Transverse colon (tissue), 4 donors: ENCODE measurements around the gene KRT72. TPM values are rescaled to one million over a fixed set of nuclear protein-coding genes. Genes with fewer than 3 reads are reported as not detected.

Source experiments
- DNase-seq: peaks from one replicate; pipeline ENCODE4 v3.0.0-alpha.2; 2019
- H3K27ac ChIP-seq, 4 donors: fragments of 200-600 bp; sonication (generic); 2 replicates each; pipeline ENCODE4 v1.5.1; 2016 to 2018; ENCODE audit warnings: inconsistent platforms in 4 of 4
- H3K27me3 ChIP-seq: fragments of 200-600 bp; sonication (generic); 2 replicates; pipeline ENCODE4 v1.5.1; 2017; ENCODE audit warnings: inconsistent platforms
- H3K36me3 ChIP-seq, 4 donors: fragments of 200-600 bp; sonication (generic); 2 replicates each; pipeline ENCODE4 v1.5.1; 2017 to 2019; ENCODE audit warnings: inconsistent platforms in 4 of 4
- H3K4me1 ChIP-seq, 4 donors: fragments of 200-600 bp; sonication (generic); 2 replicates each; pipeline ENCODE4 v1.5.1; 2017 to 2020; ENCODE audit warnings: inconsistent platforms in 4 of 4
- H3K4me3 ChIP-seq, 4 donors: fragments of 200-600 bp; sonication (generic); 1 replicate in 1 of 4; 2 replicates in 3 of 4; pipeline versions ENCODE4 v1.5.1 to v1.6.1; 2017 to 2019; ENCODE audit warnings: inconsistent platforms in 4 of 4
- H3K9me3 ChIP-seq, 2 donors: fragments of 200-600 bp; sonication (generic); 2 replicates each; pipeline ENCODE4 v1.5.1; 2017 to 2019; ENCODE audit warnings: inconsistent platforms in 2 of 2
- EP300 ChIP-seq: sonication (generic); formaldehyde crosslinking; IDR thresholded peaks from one replicate; pipeline ENCODE4 v1.6.1; 2017; ENCODE audit warnings: antibody characterized with exemption, low read depth
- POLR2A ChIP-seq: fragments of 450-650 bp; IDR thresholded peaks from one replicate; pipeline ENCODE4 v1.6.1; 2016; ENCODE audit warnings: antibody characterized with exemption, mild to moderate bottlenecking, moderate library complexity
- POLR2AphosphoS5 ChIP-seq, 3 donors: sonication (generic); formaldehyde crosslinking; IDR thresholded peaks; one replicate each; pipeline ENCODE4 v1.6.1; 2016; ENCODE audit warnings: antibody characterized with exemption in 3 of 3
- WGBS, 2 donors: methylation state at CpG; one replicate each; pipeline ENCODE4 v1.1.5; 2018; ENCODE audit warnings: low coverage in 1 of 2; 5-methylcytosine and 5-hydroxymethylcytosine counted together
- in situ Hi-C, 4 donors: fragments of 200-750 bp; cut with MboI; loops; one replicate each; pipeline versions ENCODE4 v1.15.0 to v1.15.1; 2017; ENCODE audit warnings: low sequenced_read_pairs in 3 of 4, low pct_ligation_motif_present in 1 of 4, low pct_unique_long_range_greater_than_20kb in 1 of 4
- intact Hi-C: fragments of 100-400 bp; cut with DNase I; formaldehyde crosslinking; loops from one replicate; pipeline ENCODE4 v1.15.1; 2023; ENCODE audit warnings: low total_unique reads
- total RNA-seq, 4 donors: library from RNA; depleted of rRNA; stranded (reverse); fragments of >200 nt; gene quantifications; one replicate each; pipeline ENCODE4 v1.1.0, GENCODE V29; 2016
- TF ChIP-seq, protein P1 (sequence below), 5 experiments: fragments of 200-600 bp in 3 of 5; fragments of 450-650 bp in 2 of 5; sonication (generic) in 3 of 5; IDR thresholded peaks; 1 replicate in 2 of 5; 2 replicates in 3 of 5; pipeline ENCODE4 v1.5.1; 2016 to 2017; ENCODE audit warnings: antibody characterized with exemption in 5 of 5, inconsistent platforms in 3 of 5, mild to moderate bottlenecking in 2 of 5, moderate library complexity in 1 of 5

The KRT72 gene
- total RNA-seq, 4 donors from 2014 or later, result not detected

GRCh38 chr12:52628841-52629240 lies 27.6 kb upstream of the KRT72 start:
- Histone ChIP-seq H3K4me1 (no peaks in the 10 kb centered on the region), H3K27ac (no peak overlapping the region), H3K9me3 (no peaks in the 10 kb centered on the region), H3K4me3 (no peak overlapping the region), H3K27me3 (no peaks in the 10 kb centered on the region), H3K36me3 (no peaks in the 10 kb centered on the region)
- intact Hi-C loops, result loop anchor here (1.0 kb wide), 1 partner anchor 21 kb away; no protein-coding TSS in a partner anchor
- DNase-seq, result no peak
- TF ChIP-seq EP300, result no peak
- TF ChIP-seq POLR2AphosphoS5 (IDR thresholded peaks at IDR 0.05), result no peak
- TF ChIP-seq, protein P1, sequence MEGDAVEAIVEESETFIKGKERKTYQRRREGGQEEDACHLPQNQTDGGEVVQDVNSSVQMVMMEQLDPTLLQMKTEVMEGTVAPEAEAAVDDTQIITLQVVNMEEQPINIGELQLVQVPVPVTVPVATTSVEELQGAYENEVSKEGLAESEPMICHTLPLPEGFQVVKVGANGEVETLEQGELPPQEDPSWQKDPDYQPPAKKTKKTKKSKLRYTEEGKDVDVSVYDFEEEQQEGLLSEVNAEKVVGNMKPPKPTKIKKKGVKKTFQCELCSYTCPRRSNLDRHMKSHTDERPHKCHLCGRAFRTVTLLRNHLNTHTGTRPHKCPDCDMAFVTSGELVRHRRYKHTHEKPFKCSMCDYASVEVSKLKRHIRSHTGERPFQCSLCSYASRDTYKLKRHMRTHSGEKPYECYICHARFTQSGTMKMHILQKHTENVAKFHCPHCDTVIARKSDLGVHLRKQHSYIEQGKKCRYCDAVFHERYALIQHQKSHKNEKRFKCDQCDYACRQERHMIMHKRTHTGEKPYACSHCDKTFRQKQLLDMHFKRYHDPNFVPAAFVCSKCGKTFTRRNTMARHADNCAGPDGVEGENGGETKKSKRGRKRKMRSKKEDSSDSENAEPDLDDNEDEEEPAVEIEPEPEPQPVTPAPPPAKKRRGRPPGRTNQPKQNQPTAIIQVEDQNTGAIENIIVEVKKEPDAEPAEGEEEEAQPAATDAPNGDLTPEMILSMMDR (IDR thresholded peaks at IDR 0.05), result no peak
- no peak for TF ChIP-seq POLR2A
- 100% methylated on average over 1 of the region's 2 CpGs for WGBS, 2 donors
- in situ Hi-C loops, result no loop called here

DNA sequence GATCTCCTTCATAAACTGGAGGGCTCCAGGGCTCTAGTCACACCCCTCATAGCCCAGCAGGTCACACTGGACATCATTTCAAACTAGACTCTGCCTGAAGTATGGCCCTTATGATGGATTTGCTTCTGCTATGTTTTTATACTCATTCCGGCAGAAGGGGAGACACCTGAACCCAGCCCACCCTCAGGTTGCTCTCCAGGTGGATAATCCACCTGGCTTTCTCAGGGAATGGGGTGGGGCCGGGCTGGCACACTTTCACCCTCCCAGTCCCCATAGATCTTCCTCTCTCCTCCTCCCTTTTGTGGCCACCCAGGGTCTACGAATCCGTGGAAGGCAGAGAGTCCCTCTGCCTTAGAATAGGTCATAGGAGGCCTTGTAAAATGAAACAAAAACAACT lies 26.8 kb upstream of the KRT72 start:
- in situ Hi-C loops, result no loop called here
- DNase-seq, result no peak
- intact Hi-C loops, result no loop called here
- H3K9me3 ChIP-seq, result no peaks in the 10 kb centered on the region
- H3K27me3 ChIP-seq, result no peaks in the 10 kb centered on the region
- TF ChIP-seq, protein P1 (IDR thresholded peaks at IDR 0.05), result no peak
- TF ChIP-seq POLR2A, result no peak
- no peak for TF ChIP-seq POLR2AphosphoS5 (IDR thresholded peaks at IDR 0.05)
- no peak for TF ChIP-seq EP300
- no peak overlapping the region for H3K27ac ChIP-seq
- H3K36me3 ChIP-seq, result no peaks in the 10 kb centered on the region
- WGBS, 2 donors, result 75% methylated on average over 4 of the region's 4 CpGs; no CpG with 5 or more reads in 1 of the 2 donors
- H3K4me3 ChIP-seq, result no peak overlapping the region
- H3K4me1 ChIP-seq, result no peaks in the 10 kb centered on the region

- intact Hi-C loops, result no loop called here
- Histone ChIP-seq H3K27ac (no peak overlapping the region), H3K4me3 (no peak overlapping the region), H3K9me3 (no peaks in the 10 kb centered on the region), H3K27me3 (no peaks in the 10 kb centered on the region), H3K4me1 (no peaks in the 10 kb centered on the region), H3K36me3 (no peaks in the 10 kb centered on the region)
- TF ChIP-seq POLR2AphosphoS5 (IDR thresholded peaks at IDR 0.05) (no peak), POLR2A (no peak), EP300 (no peak)
- TF ChIP-seq, protein P1 (IDR thresholded peaks at IDR 0.05), result no peak
- 69% methylated on average over 2 of the region's 2 CpGs; no CpG with 5 or more reads in 1 of the 2 donors for WGBS, 2 donors
- no peak for DNase-seq
- in situ Hi-C loops, result no loop called here
Observed at GRCh38 chr12:52627395-52628110, 26.3 kb upstream of the KRT72 start.

GRCh38 chr12:52622349-52622748 lies 21.1 kb upstream of the KRT72 start:
- no peaks in the 10 kb centered on the region for H3K36me3 ChIP-seq
- in situ Hi-C loops (no loop called here), intact Hi-C loops (no loop called here)
- no peak for DNase-seq
- no peaks in the 10 kb centered on the region for H3K4me1 ChIP-seq
- WGBS, 2 donors, result 56 to 77% methylated on average over 2 to 5 of the region's 5 CpGs
- no peaks in the 10 kb centered on the region for H3K27me3 ChIP-seq
- no peak overlapping the region for H3K27ac ChIP-seq
- TF ChIP-seq, protein P1 (IDR thresholded peaks at IDR 0.05), result no peak
- no peak for TF ChIP-seq POLR2AphosphoS5 (IDR thresholded peaks at IDR 0.05)
- TF ChIP-seq POLR2A, result no peak
- TF ChIP-seq EP300, result no peak
- no peak overlapping the region for H3K4me3 ChIP-seq
- H3K9me3 ChIP-seq, result no peaks in the 10 kb centered on the region
